Limb (tissue), 2 donors: ENCODE results near the gene DROSHA.

Experiments
- DNase-seq, 2 donors: peaks; one replicate each; pipeline ENCODE4 v3.0.0-alpha.2; 2016; ENCODE audit errors: extremely low spot score in 2 of 2

The DROSHA gene

GRCh38 chr5:31469466-31469865, 62.4 kb downstream of the DROSHA start:
- DNase-seq = no peak

GRCh38 chr5:31465291-31465690, 66.6 kb downstream of the DROSHA start:
- DNase-seq = no peak

GRCh38 chr5:31464081-31464480, 67.8 kb downstream of the DROSHA start:
- no peak for DNase-seq

DNA sequence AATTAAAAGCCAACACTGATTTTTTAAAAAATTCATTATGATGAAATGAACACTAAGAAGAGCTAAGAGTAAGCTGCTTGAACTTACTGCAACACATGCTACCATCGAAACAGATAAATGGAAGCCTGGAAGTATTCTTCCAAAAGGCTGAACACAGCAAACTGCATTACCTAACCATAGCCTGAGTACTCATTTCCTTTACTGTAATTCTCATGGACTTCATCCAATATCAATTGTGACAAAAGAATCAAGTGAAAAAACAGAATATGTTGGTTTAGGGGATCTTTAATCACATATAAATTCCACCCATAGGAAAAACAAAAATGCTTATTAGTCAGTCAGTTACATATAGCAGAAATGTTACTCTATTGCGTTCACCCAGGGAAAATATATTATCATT, 68.5 kb downstream of the DROSHA start:
- no peak for DNase-seq

GRCh38 chr5:31459594-31459993, 72.3 kb downstream of the DROSHA start:
- DNase-seq = no peak

DNA sequence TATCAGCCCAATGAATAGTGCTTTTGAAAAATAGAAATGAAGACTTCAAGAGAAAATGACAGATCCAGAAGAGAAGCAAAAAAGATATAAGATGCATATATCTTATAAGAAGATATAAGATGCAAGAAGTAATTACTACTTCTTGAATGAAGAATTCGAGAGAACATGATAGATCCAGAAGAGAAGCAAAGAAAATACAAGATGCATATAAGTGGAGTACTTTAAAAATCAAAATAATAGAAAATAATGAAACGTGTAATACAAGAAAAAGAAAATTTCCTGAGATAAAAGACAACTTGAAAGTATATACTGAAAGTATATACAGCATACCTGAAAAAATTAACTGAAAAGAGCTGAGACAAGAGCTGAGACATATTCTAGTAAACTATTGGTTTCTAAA, 76.7 kb downstream of the DROSHA start:
- DNase-seq = no peak

DNA sequence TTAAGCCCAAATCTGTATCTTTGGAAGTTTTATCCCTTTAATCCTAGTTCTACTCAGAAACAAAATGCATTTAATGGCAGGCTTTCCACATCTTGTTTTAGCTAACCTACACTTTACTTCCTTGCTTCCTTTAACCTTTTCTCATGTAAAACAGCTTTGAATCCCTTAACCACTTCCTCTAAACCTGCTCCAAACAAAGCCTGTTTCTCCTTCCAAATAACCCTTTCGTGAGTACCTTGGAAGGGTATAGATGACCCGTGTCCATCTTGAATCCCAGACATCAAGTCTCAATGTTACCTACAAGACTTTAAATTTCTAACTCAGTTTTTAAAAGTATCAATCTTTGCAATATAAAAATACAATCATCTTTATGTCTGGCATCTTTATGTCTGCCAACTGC, 78.4 kb downstream of the DROSHA start:
- no peak for DNase-seq

DNA sequence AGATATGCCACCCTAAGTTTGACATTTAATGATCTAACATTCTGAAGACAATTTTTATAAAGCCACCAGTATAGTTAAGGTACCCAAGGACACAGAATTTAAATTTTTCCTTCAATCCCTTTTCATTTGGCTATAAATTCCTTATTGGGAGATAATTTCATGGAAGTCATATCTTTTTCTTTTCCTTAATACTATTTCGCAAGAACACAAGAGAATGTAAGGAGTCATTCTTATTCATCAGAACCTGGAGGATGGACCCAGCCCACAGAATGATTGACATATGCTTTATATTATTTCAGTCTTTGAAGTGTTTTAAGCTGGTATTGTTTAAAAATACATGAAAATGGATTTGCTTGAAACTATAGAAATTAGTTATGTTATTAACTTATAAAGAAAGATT, 79.6 kb downstream of the DROSHA start:
- no peak for DNase-seq

DNA sequence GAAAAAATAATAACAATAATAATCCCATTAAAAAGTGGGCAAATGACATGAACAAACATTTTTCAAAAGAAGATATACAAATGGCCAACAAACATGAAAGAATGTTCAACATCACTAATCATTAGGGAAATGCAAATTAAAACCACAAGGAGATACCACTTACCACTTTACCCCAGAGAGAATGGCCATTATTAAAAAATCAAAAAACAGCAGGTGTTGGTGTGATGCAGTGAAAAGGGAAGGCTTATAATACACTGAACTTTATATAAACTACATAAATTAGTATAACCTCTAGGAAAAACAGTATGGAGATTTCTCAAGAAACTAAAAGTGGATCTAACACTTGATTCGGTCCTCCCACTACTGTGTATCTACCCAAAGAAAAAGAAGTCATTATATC, 81.9 kb downstream of the DROSHA start:
- DNase-seq = no peak

DNA sequence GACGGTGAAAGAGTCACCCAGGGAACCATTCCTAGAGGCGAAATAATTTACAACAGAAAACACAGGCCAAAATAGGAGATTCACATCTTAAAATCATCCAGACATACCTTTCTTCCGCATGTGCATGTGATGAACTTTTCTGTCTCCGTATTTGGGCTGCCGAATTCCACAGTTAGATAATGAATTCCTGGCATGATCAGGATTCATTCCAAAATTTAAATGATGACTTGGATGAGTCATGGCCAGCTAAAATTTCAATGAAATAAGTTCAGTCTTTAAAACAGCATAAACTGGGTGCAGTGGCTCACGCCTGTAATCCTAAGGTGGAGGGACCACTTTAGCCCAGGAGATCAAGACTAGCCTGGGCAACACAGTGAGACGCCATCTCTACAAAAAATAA, 82.7 kb downstream of the DROSHA start:
- no peak for DNase-seq

- DNase-seq = no peak
Measured at GRCh38 chr5:31445041-31445600, 86.8 kb downstream of the DROSHA start.

GRCh38 chr5:31443572-31443971, 88.3 kb downstream of the DROSHA start:
- no peak for DNase-seq

GRCh38 chr5:31442058-31442745, 89.7 kb downstream of the DROSHA start:
- peak in 1 of 2 donors; percentile 23 for DNase-seq

GRCh38 chr5:31436851-31437250, 95.0 kb downstream of the DROSHA start:
- no peak for DNase-seq

GRCh38 chr5:31435730-31436129, 96.2 kb downstream of the DROSHA start:
- no peak for DNase-seq

DNA sequence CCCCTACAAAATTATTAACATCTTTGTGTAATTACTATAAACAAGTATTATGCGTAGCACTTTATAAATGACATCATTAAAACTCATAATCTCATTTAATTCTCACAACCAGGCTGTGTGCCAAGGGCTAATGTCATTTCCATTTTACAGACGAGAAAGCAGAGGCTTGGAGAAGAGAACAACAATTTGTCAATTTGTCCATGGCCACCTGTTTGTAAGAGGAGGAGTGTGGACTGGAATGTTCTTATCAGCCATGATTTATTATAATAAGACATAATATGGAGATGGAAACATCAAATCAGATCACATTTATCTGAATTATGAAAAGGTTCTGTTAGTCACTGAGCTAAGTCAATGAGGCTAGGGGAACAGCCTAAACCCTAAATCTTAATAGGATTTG, 97.0 kb downstream of the DROSHA start:
- no peak for DNase-seq

GRCh38 chr5:31433229-31433628, 98.7 kb downstream of the DROSHA start:
- no peak for DNase-seq

DNA sequence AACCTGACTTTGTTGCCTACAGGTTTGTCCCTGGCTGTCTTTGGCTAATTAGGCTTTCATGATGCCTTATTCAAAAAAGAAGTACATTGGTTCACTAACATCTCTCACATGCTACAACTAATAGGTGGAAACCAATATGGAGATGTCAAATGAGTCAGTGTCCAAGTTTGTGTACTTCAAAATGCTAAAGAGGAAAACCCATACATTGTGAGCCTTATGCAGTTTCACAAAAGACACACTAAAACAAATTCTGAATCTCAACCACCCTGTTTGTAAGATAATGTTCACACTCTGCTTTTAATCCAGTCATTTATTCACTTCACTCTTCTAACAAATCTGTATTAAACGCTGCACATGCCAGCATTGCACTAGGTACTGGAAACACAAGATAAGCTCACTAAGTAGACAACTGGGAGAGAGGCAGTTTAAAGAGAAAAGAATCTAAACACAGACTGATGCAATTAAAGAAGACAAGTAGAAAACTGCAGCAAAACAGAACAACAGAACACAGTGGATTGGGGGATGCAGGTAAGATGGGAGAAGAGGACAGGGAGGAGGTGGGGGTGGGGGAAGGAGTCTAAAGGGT, 104.1 kb downstream of the DROSHA start:
- DNase-seq = no peak

- DNase-seq = no peak
Measured at GRCh38 chr5:31427013-31427723, 104.7 kb downstream of the DROSHA start.

GRCh38 chr5:31421806-31422586, 109.9 kb downstream of the DROSHA start:
- no peak for DNase-seq

DNA sequence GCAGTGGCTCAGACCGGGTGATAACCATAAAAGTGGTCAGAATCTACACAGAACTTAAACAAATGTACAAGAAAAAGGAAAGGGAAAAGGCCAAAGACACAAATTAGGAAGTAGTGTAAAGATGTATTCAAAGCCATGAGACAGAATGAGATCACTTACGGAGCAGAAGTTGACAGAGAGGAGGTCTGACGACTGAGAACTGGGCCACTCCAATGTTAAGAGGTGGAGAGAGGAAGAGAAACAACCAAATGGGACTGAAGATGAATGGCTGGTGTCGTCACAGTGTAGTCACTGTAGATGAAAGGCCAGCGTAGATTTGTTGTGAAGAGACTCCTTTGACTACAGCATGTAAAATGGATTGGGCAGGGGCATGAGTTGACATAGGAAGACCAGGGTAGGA, 114.4 kb downstream of the DROSHA start:
- DNase-seq = no peak

- DNase-seq = no peak
Measured at GRCh38 chr5:31416547-31416946, 115.3 kb downstream of the DROSHA start.
